DMS153 treated with DMSO at 0.1 percent for 48 hours (cell line): ENCODE results near the gene BANP.
"Not testable (repeated sequence)": the region's sequence is repeated elsewhere in the genome, so short reads cannot be mapped to it uniquely, and the experiment has no call there.

Experiments used
- DNase-seq: peaks from one replicate; lab custom pipeline; 2025; ENCODE audit not compliant: unreplicated experiment; lab: John Stamatoyannopoulos, UW

BANP gene

DNA sequence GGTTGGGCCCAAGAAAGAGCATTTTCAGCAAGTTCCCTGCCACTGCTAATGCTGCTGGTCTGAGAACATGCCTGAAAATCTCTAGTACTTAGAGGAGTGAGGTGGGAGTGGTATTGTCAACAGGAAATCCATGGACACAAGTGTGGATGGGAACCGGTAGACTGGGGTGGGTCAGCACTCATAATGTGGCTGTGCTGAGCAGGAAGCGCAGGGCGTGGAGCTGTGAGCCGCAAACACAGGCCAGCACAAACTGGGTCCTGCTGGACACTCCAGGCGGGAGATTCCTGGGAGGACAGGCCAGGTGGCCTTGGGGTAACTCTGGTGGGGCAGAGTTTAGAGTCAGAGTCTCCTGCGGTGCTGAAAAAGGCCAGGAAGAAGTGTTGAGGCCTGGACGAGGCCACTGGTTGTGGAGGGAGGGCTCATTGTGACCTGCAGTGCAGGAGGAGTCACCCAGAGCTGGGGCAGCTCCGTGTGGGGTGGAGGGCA, 62.6 kb downstream of the BANP start:
- DNase-seq: no peak

DNA sequence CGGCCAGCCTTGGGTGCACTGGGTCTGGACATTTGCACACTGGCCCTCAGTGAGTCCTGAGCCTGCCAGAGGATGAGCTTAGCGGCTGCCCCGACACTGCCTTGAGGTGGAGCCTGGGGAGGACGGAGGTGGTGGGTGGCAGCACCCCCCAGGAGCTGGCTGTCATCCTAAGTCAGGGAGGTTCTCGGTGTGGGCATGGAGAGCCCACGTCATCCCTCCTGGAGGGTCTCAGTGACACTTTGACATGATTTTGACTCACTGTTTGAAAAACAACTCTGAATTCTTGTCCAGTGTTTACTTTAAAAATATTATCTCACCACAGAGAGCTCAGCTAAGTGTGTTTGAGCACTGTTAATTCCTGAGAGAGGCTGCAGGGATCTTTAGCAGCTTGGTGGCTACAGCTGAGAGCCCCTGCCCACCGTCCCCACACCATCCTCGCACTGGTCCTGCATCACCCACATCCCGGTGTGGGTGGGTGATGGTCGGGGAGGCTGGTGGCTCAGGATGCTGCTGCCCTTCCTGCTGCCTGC, 63.1 kb downstream of the BANP start:
- DNase-seq: no peak

DNA sequence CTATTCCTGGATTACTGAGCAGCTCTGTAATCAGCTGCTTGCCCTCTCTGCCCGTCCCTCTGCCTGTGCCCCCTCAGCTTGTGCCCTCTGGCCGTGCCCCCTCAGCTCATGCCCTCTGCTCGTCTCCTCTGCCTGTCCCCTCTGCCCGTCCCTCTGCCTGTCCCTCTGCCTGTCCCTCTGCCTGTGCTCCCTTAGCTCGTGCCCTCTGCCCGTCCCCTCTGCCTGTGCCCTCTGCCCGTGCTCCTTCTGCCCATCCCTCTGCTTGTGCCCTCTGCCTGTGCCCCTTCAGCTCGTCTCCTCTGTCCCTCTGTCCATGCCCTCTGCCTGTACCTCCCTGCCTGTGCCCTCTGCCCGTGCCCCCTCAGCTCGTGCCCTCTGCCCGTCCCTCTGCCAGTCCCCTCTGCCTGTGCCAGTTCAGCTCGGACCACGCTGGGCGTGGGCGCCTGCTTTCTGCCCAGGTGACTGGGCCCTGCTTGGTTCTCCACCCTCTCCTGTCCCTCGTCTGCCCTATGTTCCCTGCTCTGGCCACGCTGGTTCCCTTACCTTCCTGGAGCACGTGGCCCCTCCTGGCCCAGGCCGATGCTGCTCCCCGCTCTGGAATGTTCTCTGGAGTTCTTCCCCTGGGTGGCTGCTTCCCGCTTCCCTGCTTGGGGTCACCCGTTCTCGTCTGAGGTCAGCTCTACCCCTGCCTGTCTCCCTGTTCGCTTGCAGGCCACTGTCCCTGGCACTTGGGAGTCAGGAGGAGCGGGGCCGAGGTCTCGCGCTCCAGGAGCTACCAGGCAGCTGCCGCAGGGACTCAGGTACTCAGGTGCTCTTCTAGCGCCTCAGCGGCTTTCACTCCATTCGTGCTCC, 63.9 kb downstream of the BANP start:
- no peak for DNase-seq

DNA sequence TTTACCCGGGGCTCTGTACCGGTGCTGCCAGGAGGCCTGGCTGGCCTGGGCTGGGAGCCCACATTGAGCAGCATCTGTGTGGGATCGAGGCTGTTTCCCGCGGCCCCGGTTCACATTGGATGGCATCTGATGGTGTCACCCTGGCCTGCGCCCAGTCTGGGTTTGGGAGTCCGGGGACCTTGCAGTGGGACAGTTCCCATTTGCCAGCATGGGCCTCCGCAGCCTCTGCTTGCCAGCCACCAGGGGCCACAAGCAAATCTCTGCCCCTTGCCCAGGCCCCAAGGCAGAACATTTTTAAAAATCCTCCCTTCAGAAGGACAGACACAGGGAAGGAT, 64.5 kb downstream of the BANP start:
- DNase-seq: no peak

DNA sequence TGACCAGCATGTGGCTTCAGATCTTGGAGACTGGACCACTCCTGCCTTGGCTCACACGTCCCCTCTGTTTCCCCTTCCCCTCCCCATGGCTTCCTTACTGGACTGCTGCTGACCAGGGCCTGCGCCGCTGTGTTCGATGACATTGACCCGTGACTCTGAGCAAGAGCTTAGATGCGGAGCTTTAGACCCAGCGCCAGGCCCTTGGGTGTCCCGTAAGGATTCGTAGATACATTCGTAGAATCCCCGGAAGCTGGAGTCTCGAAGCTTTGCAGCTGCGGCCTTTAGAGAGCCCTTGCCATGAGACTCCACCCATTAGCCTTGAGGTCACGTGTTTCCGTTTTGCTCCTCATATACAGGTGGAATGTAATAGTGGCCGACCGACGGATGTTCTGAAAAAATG, 65.2 kb downstream of the BANP start:
- not testable (repeated sequence) for DNase-seq

DNA sequence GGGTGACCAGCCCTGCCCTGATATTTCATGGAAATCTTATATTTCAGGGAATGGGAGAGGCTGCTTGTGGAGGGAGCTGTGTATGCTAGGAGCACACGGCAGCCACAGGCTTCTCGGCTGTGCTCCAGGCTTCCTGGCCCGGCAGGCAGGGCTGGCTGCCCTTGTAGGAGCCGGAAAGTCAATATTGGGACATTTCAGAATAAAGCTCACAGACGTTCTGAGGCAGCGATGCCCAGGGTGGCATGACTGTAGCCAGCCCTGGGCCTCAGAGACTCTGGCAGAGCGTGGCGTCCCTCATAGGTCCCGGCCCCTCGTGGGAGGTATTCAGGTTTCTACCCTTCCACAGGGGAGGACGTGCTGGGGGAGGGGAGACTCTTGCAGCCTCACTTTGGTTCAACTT, 65.7 kb downstream of the BANP start:
- DNase-seq: no peak

DNA sequence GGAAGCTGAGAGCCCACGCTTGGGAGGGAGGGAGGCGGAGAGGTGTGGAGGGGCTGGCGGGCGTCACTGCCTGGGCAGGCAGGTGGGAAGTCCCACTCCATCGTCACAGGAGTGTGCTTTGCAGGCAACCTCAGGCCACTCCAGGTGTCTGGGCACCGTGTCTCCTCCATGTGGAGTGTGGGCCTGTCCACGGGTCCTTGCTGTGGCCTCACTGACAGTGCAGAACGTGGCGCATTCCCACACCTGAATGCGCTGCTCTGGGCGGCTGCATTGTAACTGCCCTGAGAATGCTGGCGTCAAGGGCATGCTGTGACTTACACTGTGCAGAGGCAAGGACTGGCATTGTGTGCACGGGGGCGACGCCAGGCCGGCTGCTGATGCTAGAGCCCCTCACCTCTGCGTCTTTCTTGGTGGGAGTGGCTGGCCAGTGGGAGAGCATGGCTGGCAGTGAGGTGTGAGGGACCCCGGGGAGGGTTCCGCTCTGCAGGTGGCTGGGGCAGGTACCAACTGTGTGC, 66.4 kb downstream of the BANP start:
- DNase-seq: no peak

DNA sequence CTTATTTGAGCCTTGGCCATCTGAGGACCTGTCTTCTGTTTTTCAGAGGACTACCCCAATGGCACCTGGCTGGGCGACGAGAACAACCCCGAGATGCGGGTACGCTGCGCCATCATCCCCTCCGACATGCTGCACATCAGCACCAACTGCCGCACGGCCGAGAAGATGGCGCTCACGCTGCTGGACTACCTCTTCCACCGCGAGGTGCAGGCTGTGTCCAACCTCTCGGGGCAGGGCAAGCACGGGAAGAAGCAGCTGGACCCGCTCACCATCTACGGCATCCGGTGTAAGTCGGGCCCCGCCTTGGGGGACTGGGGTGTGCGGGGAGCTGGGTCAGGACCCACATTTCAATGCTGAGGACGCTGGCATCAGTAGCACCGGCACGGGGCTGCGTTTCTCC, 67.1 kb downstream of the BANP start:
- DNase-seq: not testable (repeated sequence)

DNA sequence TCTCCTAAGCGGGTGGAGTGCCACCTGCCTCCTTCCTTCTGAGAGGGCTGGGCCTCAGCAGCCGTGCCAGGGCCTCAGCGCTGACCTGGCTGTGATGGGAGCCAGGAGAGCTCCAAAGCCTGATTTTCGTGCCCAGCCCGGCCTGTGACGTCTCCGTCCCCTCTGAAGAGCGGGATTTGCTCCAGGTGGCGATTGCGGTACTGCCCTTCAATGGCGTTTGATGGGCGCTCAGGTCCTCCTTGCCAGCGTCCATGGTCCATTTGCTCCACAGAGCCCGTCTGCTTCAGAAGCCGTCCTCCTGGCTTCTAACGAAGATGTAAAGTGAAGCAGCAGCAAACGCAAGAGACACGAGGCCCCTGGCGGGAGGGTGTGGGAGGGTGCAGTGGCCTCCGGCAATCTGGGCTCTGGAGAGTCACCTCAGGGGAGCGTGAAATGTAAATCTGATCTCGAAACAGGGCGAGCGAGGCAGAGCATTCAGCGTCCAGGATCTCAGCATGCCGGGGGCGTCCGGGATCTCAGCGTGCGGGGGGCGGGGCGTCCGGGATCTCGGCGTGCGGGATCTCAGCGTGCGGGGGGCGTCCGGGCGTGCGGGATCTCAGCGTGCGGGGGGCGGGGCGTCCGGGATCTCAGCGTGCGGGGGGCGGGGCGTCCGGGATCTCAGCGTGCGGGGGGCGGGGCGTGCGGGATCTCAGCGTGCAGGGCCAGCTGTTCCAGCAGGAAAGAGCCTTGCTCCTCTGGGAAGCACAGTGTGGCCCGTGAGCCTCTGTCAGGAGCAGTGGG, 68.0 kb downstream of the BANP start:
- not testable (repeated sequence) for DNase-seq

DNA sequence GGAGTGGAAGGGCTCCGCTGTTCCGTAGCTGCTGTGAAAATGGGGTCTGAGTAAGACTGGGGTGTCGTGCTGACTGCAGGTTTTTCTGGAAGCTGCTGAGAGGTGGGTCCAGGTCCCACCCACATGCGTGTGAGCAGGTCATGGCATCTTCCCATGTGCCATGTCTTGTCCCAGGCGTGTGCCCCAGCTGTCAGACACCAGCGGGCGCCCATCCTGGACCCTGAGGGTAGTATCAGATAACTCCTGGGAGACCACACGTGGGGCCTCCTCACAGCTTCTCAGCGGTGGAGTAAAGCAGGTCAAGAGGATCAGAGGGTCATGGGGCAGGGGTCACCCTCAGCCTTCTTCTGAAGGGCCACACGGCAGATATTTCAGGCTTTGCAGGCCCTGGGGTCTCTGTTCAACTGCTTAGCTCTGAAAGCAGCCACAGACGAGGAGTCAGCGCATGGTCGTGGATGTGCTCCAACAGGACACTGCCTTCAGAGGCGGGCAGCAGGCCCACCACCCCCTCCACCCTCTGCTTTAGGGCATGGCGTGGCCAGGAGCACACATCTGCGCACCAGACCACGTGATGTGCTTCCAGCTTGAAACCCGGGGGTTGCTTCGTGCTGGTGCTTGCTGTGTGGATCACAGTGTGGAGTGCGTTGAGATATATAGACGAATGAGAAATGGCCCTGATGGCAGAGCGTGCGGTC, 68.7 kb downstream of the BANP start:
- DNase-seq: no peak

DNA sequence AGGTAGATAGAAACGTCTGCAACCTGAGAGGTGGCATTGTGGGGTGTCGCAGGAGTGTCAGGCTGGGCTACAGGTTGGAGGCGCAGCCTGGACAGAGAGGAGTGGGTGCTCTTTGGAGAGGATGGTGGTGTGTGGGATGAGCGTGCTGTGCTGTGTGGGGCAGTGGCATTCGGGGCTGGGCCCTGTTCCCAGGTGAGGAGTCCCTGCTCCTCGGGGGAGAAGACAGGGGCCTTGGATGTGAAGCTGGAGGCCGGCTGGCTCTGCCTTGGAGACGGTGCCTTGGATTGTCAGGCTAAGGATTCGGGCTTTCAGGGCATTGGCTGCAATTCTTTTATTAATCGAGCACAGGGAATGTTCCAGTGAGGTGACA, 69.3 kb downstream of the BANP start:
- DNase-seq: no peak

DNA sequence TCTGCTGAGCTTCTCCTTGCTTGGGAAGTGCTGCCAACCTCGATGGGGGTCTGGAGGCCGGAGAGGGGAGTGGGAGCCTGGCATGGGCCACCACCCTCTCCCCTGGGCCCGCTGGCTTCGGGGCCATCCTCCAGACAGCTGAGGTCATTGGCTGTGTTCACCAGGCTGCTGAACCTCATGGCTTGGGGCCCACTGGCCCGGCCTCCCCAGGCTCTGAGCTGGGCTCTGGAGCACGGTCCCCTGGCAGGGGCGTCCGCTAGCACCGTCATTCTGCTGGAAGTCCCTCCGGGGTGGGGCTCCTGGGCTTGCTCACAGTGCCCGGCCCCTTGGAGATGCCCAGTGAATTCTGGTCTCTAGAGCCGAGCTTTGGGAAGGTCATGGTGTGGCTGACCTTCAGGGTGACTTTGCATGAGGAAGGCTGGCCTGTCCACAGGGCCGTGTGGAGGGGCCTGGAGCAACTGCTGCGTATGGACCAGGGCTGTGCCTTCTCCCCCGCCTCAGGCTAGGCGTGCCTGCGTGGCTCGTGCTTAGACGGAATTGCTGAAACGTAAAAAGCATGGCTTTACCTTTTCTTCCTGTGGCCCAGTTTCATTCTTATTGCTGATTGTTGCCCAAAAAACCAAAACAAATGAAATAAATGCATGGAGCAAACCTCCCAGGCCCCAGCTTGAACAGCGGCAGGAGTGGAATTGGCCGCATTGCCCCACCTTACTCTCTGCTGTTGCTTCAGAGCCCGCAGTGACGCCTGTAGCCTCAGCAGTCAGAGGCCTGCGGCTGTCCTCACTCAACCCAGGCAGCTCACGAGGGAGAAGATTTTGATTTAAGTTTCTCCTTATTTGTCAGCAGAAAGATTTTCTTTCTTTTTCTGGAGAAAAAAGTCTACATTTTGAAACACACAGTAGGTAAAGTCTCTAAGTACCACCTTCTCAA, 70.1 kb downstream of the BANP start:
- not testable (repeated sequence) for DNase-seq

DNA sequence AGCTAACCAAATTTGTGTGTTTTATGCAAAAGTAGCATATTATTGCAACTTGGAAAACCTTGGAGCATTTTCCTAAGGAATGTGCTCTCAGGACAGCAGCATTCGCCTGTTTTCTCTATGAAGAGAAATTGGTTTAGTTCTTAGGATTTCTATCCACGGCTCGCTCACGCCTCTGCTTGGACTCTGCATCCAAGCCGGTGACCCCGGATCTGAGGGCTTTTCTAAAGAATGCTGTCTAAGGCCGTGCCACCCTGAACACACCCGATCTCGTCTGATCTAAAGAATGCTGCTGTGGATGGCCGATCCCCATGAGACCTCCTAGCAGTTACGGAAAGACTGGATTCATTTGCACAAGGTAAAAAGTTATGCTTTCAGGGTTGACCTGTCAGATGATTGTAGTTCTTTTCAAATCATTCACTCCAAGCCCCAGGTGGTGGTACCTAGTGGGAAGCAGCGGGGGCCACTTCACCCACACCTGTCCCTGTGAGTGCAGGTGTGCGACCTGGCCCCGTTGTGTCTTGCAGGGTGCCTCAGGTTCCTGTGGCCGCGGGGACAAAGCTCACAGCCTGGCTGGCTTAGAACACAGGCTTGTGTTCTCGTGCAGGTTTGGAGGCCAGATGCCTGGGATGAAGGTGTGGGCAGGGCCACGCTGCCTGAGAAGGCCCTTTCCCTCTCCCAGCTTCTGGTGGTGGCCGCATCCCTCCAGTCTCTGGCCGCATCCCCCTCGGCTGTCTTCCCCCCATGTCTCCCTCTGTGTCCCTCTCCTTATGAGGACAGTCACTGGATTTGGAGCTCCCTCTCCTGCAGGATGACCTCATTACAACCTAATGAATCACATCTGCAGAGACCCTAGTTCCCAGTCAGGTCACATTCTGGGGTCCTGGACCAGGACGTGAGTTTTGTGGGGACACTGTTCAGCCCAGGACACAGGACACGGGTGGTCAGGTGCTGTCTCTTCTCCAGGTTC, 71.1 kb downstream of the BANP start:
- no peak for DNase-seq

DNA sequence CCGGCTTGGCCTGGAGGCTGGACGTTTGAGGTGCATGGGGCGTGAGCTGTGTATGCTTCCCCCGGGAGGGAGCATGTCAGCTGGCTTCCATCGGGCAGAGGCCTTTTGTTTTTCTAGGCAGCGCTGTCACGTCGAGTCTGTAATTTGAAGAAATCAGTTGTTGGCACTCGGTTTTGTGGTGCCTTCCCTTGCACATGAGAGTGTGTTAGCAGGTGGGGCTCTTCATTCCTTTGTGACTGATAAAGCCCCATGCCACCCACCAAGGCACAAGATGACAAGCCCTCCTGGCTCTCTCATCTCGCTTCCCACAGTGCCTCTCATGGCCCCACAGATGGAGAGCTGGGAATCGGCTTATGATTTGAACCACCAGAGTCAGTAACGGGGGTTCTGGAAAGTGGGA, 72.1 kb downstream of the BANP start:
- DNase-seq: no peak

DNA sequence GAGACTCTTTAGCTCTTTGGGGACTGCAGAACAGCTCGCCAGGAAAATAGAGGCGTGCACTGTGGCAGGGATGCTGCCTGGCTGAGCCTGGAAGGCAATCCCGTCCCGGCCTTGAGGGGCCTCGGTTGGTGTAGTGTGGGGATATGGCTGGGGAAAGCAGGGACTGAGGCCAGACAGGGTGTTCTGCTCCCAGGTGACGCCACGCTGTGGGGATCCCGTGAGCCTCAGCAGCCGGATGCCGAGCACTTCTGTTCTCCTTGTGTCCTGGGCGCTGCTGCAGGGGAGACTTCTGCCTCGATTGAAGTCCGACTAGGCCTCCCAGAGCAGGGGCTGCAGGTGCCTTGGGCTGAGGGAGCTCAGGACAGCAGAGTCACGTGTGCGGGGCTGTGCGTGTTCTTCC, 72.6 kb downstream of the BANP start:
- no peak for DNase-seq

DNA sequence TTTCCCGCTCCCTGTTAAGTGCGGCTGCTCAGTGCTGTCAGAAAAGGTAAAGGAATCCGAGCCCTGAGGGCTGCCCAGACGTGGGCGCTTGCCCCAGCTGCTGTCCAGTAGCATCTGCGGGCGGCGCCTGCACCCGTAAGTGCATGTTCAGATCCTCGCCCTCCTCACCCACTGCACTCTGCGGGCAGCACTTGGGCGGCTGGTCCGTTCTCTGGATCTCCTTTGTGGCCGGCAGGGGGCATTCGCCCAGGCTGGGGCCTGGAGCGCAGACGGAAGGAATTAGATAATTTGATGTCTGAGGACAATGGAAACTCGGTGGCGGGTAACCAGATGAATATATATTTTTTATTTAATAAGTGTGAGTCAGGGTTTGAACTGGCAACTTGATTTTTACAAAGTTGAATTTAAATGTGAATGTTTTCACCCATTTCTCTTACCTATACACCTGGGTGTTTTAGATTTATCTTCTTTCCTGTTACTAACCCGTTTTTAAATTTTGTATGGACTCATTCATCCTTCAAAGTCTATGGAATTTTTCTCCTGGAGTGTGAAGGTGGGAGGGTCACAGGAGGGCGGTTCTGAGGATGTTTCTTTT, 73.4 kb downstream of the BANP start:
- DNase-seq: not testable (repeated sequence)

DNA sequence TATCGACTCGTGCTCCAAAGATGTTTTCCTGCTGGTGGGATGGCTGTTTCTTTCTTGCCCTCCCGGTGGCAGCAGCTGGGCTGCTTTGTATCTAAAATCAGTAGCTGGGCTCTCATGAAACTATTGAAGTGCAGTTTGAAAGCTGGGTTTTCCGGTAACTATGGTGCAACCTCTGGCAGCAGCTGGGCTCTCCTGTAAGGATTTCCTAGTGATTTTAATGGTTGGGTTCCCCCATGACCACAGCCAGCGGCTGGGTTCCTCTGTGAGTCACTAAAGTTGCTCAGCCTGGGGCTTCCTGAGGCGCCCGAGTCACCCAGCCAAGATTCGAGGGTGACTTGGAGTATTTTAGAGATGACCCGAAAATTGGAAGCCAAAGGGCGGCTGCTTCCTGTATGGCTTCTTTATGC, 73.9 kb downstream of the BANP start:
- not testable (repeated sequence) for DNase-seq

DNA sequence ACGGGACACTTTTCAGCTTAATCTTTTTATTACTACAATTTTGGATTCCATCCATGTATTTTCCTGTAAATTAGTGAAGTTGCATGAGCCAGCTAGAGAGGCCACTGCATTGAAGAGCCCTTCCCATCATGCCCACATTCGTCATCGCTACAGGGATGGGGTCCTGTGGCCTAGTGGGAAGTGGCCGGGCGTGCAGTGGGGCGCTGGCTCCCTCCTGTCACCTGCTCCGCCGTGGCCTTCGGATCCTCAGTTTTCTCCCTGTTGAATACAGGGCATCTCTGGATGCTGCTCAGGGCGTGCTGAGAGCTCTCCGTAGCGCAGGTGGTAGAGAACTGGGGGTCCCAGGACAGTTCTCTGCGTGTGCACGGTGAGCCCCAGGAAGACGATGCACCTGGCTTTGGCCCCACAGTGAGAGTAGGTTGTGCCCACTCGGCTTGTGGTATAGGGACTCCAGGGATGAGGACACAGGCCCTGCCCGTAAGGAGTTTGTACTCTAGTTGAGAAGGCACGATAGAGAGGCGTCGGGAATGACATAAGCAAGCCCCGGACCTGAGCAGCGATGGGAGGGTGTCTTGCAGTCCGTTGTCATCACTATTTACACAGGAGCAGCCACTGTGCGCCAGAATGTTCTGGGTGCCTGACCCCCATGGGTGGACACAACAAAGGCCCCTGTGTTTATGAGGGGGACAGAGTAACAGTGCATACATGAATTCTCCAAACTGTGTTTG, 74.8 kb downstream of the BANP start:
- DNase-seq: not testable (repeated sequence)
